CD4-positive, alpha-beta T cell treated with Interleukin-6 for 4 hours (primary cell): ENCODE data around the gene NUP42.
A peak's percentile ranks its signal among the peaks of the same experiment; 100 is the strongest.
"Not testable (repeated sequence)": the region's sequence is repeated elsewhere in the genome, so short reads cannot be mapped to it uniquely, and the experiment has no call there.

ENCODE experiments used
- DNase-seq: peaks from one replicate; pipeline ENCODE4 v3.0.0-alpha.2; 2020; ENCODE audit warnings: mixed read lengths

The NUP42 gene

GRCh38 chr7:23181684-23182553 is at the start of gene NUP42:
Gene NUP42, plus strand, starts transcription at chr7:23182048. Its CDS starts 38 bp downstream, at chr7:23182086.
- DNase-seq: peak; percentile 94

- DNase-seq: no peak
These were observed 48.1 kb upstream of the NUP42 start for GRCh38 chr7:23133797-23134196.

- no peak for DNase-seq
These were observed 46.1 kb upstream of the NUP42 start for GRCh38 chr7:23135755-23136154.

- DNase-seq: no peak
These were observed 45.6 kb upstream of the NUP42 start for GRCh38 chr7:23136216-23136615.

- no peak for DNase-seq
These were observed 24.2 kb upstream of the NUP42 start for GRCh38 chr7:23157679-23158078.

GRCh38 chr7:23158546-23158945 is 23.3 kb upstream of the NUP42 start:
- DNase-seq: no peak

- no peak for DNase-seq
These were observed 20.4 kb upstream of the NUP42 start for GRCh38 chr7:23161482-23161881.

- no peak for DNase-seq
These were observed 17.0 kb upstream of the NUP42 start for GRCh38 chr7:23164846-23165245.

- DNase-seq: no peak
These were observed 16.5 kb upstream of the NUP42 start for GRCh38 chr7:23165316-23165715.

- no peak for DNase-seq
These were observed 14.2 kb upstream of the NUP42 start for GRCh38 chr7:23167691-23168090.

- no peak for DNase-seq
These were observed 13.6 kb upstream of the NUP42 start for GRCh38 chr7:23168111-23168885.

GRCh38 chr7:23175938-23176337 is 5.9 kb upstream of the NUP42 start:
- no peak for DNase-seq

- no peak for DNase-seq
These were observed 1.6 kb downstream of the NUP42 start for GRCh38 chr7:23183279-23184012.

GRCh38 chr7:23184291-23184690 is 2.4 kb downstream of the NUP42 start:
- DNase-seq: no peak

- DNase-seq: peak; percentile 23
These were observed 3.0 kb downstream of the NUP42 start for GRCh38 chr7:23184709-23185359.

GRCh38 chr7:23185980-23186379 is 4.1 kb downstream of the NUP42 start:
- DNase-seq: no peak

GRCh38 chr7:23191022-23191421 is 9.2 kb downstream of the NUP42 start:
- no peak for DNase-seq

GRCh38 chr7:23193650-23194227 is 11.9 kb downstream of the NUP42 start:
- not testable (repeated sequence) for DNase-seq

- no peak for DNase-seq
These were observed 14.5 kb downstream of the NUP42 start for GRCh38 chr7:23196306-23196705.

GRCh38 chr7:23197745-23198144 is 15.9 kb downstream of the NUP42 start:
- not testable (repeated sequence) for DNase-seq

GRCh38 chr7:23200331-23200730 is 18.5 kb downstream of the NUP42 start:
- DNase-seq: no peak

- DNase-seq: no peak
These were observed 22.4 kb downstream of the NUP42 start for GRCh38 chr7:23204241-23204640.

- DNase-seq: no peak
These were observed 23.7 kb downstream of the NUP42 start for GRCh38 chr7:23205577-23205908.
